ENCODE measurements around the gene TP53I13. TPM values are rescaled to one million over a fixed set of nuclear protein-coding genes. Genes with fewer than 3 reads are reported as not detected.

TP53I13 gene, protein sequence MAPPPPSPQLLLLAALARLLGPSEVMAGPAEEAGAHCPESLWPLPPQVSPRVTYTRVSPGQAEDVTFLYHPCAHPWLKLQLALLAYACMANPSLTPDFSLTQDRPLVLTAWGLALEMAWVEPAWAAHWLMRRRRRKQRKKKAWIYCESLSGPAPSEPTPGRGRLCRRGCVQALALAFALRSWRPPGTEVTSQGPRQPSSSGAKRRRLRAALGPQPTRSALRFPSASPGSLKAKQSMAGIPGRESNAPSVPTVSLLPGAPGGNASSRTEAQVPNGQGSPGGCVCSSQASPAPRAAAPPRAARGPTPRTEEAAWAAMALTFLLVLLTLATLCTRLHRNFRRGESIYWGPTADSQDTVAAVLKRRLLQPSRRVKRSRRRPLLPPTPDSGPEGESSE
- 57.2 and 57.5 TPM in 2 replicates for total RNA-seq

DNA sequence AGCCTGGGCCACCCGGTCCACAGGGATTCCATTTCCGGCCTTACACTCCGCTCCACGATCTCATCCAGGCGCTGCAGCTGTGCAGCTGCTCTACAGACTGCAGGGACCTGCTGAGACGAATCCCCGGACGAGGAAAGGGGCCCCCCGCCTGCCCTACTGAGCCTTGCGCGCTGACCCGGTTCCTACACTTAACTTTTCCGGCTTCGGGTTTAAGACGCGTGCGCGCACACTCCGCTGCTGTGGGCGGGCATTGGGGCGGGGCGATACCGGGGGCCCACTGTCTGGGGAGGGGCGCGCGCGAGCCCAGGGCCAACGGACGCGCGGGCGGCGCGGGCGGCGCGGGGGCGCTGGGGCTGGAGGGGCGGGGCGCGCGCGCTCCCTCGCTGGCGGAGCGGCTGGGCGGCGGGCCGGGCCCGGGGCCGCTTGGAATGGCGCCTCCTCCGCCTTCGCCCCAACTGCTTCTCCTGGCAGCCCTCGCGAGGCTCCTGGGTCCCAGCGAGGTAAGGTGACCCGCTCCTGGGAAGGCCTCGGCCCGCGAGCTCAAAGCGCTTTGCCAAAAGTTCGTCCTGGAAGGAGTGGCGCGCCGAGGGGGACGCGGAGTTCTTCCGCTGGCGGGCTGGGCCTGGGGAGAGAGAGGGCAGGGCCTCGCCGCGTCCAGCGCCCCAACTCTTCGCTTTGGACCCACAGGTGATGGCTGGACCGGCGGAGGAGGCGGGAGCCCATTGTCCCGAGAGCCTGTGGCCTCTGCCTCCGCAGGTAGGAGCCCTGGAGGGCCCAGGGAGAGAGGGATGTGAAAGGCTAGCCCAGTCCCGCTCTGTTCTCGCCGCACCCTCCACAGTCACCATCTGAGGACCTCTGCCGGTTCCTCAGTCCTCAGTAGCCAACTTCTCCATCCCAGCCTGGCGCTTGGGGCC, at the start of gene TP53I13:
TP53I13 (plus strand) TSS at position 371 of the 914 bp plus-strand sequence; CDS start at position 429, 58 bp downstream.
- peak within 1 kb of the TSS; percentile 80 for H3K4me3 ChIP-seq (ENCODE audit: insufficient read depth, low read length)
- peak within 1 kb of the TSS; percentile 84 for H2AFZ ChIP-seq (ENCODE audit: low read length)
- peaks cover 2% of the 10 kb centered on the region for H3K79me2 ChIP-seq (ENCODE audit: insufficient read depth, low read length)
- H3K4me2 ChIP-seq (ENCODE audit: insufficient read depth, low read length), result peak within 1 kb of the TSS; percentile 90
- no peaks in the 10 kb centered on the region for H3K9me3 ChIP-seq (ENCODE audit: low read depth, low read length)
- no peaks in the 10 kb centered on the region for H4K20me1 ChIP-seq (ENCODE audit: insufficient read depth, low read length)
- DNase-seq (ENCODE audit: insufficient read length, low spot score, missing footprints), result peak; percentile 98
- peaks cover 27% of the 10 kb centered on the region for H3K4me1 ChIP-seq (ENCODE audit: insufficient read depth, low read length)
- peaks cover 12% of the 10 kb centered on the region for H3K36me3 ChIP-seq (ENCODE audit: insufficient read depth, low read length)
- H3K27me3 ChIP-seq (ENCODE audit: insufficient read depth, low read length), result no peaks in the 10 kb centered on the region
- peak within 1 kb of the TSS; percentile 37 for H3K27ac ChIP-seq (ENCODE audit: low read depth, low read length)
- TF ChIP-seq, protein P1, sequence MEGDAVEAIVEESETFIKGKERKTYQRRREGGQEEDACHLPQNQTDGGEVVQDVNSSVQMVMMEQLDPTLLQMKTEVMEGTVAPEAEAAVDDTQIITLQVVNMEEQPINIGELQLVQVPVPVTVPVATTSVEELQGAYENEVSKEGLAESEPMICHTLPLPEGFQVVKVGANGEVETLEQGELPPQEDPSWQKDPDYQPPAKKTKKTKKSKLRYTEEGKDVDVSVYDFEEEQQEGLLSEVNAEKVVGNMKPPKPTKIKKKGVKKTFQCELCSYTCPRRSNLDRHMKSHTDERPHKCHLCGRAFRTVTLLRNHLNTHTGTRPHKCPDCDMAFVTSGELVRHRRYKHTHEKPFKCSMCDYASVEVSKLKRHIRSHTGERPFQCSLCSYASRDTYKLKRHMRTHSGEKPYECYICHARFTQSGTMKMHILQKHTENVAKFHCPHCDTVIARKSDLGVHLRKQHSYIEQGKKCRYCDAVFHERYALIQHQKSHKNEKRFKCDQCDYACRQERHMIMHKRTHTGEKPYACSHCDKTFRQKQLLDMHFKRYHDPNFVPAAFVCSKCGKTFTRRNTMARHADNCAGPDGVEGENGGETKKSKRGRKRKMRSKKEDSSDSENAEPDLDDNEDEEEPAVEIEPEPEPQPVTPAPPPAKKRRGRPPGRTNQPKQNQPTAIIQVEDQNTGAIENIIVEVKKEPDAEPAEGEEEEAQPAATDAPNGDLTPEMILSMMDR (IDR thresholded peaks at IDR 0.05; ENCODE audit: extremely low read depth, low read depth, low read length), result no peak

DNA sequence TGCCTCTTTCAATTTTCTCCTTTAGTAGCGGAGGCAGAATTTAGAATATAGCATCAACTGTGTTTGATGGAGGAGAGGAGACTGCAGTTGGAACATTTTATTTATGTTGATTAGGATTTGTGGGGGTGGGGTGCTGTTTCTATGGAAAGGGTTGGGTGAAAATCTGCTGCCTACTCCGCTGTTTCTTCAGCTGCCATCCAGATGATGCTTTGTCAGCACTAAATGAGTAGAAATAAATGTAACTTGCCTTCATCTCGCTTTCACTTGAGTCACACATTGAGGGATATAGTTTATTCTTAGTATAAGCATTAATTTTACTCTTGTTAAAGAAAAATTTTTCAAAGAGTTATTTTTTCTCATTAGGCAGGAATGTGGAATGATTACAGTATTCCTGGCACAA, 43.8 kb upstream of the TP53I13 start:
- H4K20me1 ChIP-seq (ENCODE audit: insufficient read depth, low read length), result peaks cover 2% of the 10 kb centered on the region
- DNase-seq (ENCODE audit: insufficient read length, low spot score, missing footprints), result peak; percentile 19
- H3K9me3 ChIP-seq (ENCODE audit: low read depth, low read length), result no peaks in the 10 kb centered on the region
- no peak overlapping the region for H2AFZ ChIP-seq (ENCODE audit: low read length)
- no peak overlapping the region for H3K4me3 ChIP-seq (ENCODE audit: insufficient read depth, low read length)
- peaks cover 29% of the 10 kb centered on the region for H3K36me3 ChIP-seq (ENCODE audit: insufficient read depth, low read length)
- H3K79me2 ChIP-seq (ENCODE audit: insufficient read depth, low read length), result peaks cover 4% of the 10 kb centered on the region
- no peak overlapping the region for H3K4me2 ChIP-seq (ENCODE audit: insufficient read depth, low read length)
- no peaks in the 10 kb centered on the region for H3K27me3 ChIP-seq (ENCODE audit: insufficient read depth, low read length)
- no peak overlapping the region for H3K27ac ChIP-seq (ENCODE audit: low read depth, low read length)
- TF ChIP-seq, protein P1 (IDR thresholded peaks at IDR 0.05; ENCODE audit: extremely low read depth, low read depth, low read length), result no peak
- H3K4me1 ChIP-seq (ENCODE audit: insufficient read depth, low read length), result no peaks in the 10 kb centered on the region

DNA sequence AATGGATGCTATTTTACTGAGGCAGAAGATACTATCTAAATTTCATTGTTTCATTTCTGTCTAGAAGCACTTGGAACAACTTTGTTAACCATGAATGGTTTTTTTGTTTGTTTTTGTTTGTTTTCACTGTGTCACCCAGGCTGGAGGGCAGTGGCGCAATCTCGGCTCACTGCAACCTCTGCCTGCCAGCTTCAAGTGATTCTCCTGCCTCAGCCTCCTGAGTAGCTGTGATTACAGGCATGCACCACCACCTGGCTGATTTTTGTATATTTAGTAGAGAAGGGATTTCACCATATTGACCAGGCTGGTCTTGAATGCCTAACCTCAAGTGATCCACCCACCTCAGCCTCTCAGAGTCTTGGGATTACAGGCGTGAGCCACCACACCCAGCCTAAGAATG, 42.2 kb upstream of the TP53I13 start:
- no peak overlapping the region for H3K4me2 ChIP-seq (ENCODE audit: insufficient read depth, low read length)
- no peak overlapping the region for H3K27ac ChIP-seq (ENCODE audit: low read depth, low read length)
- peaks cover 2% of the 10 kb centered on the region for H4K20me1 ChIP-seq (ENCODE audit: insufficient read depth, low read length)
- H3K4me1 ChIP-seq (ENCODE audit: insufficient read depth, low read length), result no peaks in the 10 kb centered on the region
- H3K27me3 ChIP-seq (ENCODE audit: insufficient read depth, low read length), result no peaks in the 10 kb centered on the region
- peaks cover 32% of the 10 kb centered on the region for H3K36me3 ChIP-seq (ENCODE audit: insufficient read depth, low read length)
- H3K4me3 ChIP-seq (ENCODE audit: insufficient read depth, low read length), result no peak overlapping the region
- peaks cover 4% of the 10 kb centered on the region for H3K79me2 ChIP-seq (ENCODE audit: insufficient read depth, low read length)
- H2AFZ ChIP-seq (ENCODE audit: low read length), result no peak overlapping the region
- DNase-seq (ENCODE audit: insufficient read length, low spot score, missing footprints), result no peak
- TF ChIP-seq, protein P1 (IDR thresholded peaks at IDR 0.05; ENCODE audit: extremely low read depth, low read depth, low read length), result no peak
- H3K9me3 ChIP-seq (ENCODE audit: low read depth, low read length), result no peaks in the 10 kb centered on the region
